HG02943 (cell line): ENCODE measurements around the gene CAPN5.
A peak's percentile ranks its signal among the peaks of the same experiment; 100 is the strongest.
"Not testable (repeated sequence)": the region's sequence is repeated elsewhere in the genome, so short reads cannot be mapped to it uniquely, and the experiment has no call there.

Experiments used
- ATAC-seq: cut with Tn5 transposase; IDR thresholded peaks from one replicate; pipeline ENCODE4 v1.9.1; 2021; ENCODE audit warnings: mild to moderate bottlenecking, low read depth, moderate library complexity; ENCODE audit not compliant: unreplicated experiment

Gene CAPN5

GRCh38 chr11:77042111-77042726 lies 24.6 kb upstream of the CAPN5 start:
- ATAC-seq: no peak

GRCh38 chr11:77044356-77044755 lies 22.4 kb upstream of the CAPN5 start:
- ATAC-seq: no peak

- no peak for ATAC-seq
These were observed 21.9 kb upstream of the CAPN5 start for GRCh38 chr11:77044886-77045285.

- no peak for ATAC-seq
These were observed 20.7 kb upstream of the CAPN5 start for GRCh38 chr11:77046060-77046501.

GRCh38 chr11:77047007-77047927 lies 19.5 kb upstream of the CAPN5 start:
- peak; percentile 87 for ATAC-seq

- not testable (repeated sequence) for ATAC-seq
These were observed 18.8 kb upstream of the CAPN5 start for GRCh38 chr11:77047928-77048446.

GRCh38 chr11:77049026-77049425 lies 17.7 kb upstream of the CAPN5 start:
- no peak for ATAC-seq

- ATAC-seq: no peak
These were observed 15.3 kb upstream of the CAPN5 start for GRCh38 chr11:77051511-77051910.

GRCh38 chr11:77052518-77052917 lies 14.3 kb upstream of the CAPN5 start:
- no peak for ATAC-seq

GRCh38 chr11:77053217-77054015 lies 13.4 kb upstream of the CAPN5 start:
- ATAC-seq: no peak

- no peak for ATAC-seq
These were observed 12.7 kb upstream of the CAPN5 start for GRCh38 chr11:77054084-77054483.

- ATAC-seq: no peak
These were observed 11.6 kb upstream of the CAPN5 start for GRCh38 chr11:77055101-77055561.

- ATAC-seq: no peak
These were observed 10.9 kb upstream of the CAPN5 start for GRCh38 chr11:77055913-77056312.

- ATAC-seq: no peak
These were observed 9.9 kb upstream of the CAPN5 start for GRCh38 chr11:77056814-77057402.

GRCh38 chr11:77057938-77058474 lies 8.8 kb upstream of the CAPN5 start:
- no peak for ATAC-seq

GRCh38 chr11:77058900-77059299 lies 7.9 kb upstream of the CAPN5 start:
- no peak for ATAC-seq

GRCh38 chr11:77059806-77060205 lies 7.0 kb upstream of the CAPN5 start:
- no peak for ATAC-seq

- no peak for ATAC-seq
These were observed 6.5 kb upstream of the CAPN5 start for GRCh38 chr11:77060234-77060633.

GRCh38 chr11:77061258-77061657 lies 5.5 kb upstream of the CAPN5 start:
- ATAC-seq: not testable (repeated sequence)

GRCh38 chr11:77062924-77063323 lies 3.8 kb upstream of the CAPN5 start:
- ATAC-seq: no peak
